ENCODE data around the gene ALKBH2. TPM values are rescaled to one million over a fixed set of nuclear protein-coding genes. Genes with fewer than 3 reads are reported as not detected.

The ALKBH2 gene
- total and polyA plus RNA-seq, 2 of the 8 experiments (the other 6 are each of a cell fraction or from before 2014, with no cell fraction given), result 19.1 to 22.5 TPM

- Histone ChIP-seq H2AK5ac (ENCODE audit: low read depth, low read length) (no peak overlapping the region), H3K9ac (replicated peaks in 1 of 4; ENCODE audit: extremely low read depth in 1 of 4, low read depth in 3 of 4, low read length in 3 of 4) (no peak overlapping the region), H3K79me1 (ENCODE audit: low read depth, low read length) (no peaks in the 10 kb centered on the region), H3K27me3 (replicated peaks in 1 of 4; ENCODE audit: control insufficient read depth in 3 of 4, extremely low read depth in 1 of 4, insufficient read depth in 3 of 4, low read length in 3 of 4) (no peaks in the 10 kb centered on the region; a peak in 1 of 7 replicates), H4K20me1 (replicated peaks in 1 of 2; ENCODE audit: control insufficient read depth in 1 of 2, insufficient read depth in 2 of 2, low read length in 2 of 2) (no peaks in the 10 kb centered on the region), H3K18ac (ENCODE audit: extremely low read depth, low read length) (no peak overlapping the region), H3K23ac (ENCODE audit: insufficient read length) (no peak overlapping the region), H2BK15ac (ENCODE audit: low read length) (no peak overlapping the region), H2AFZ (ENCODE audit: low read length) (no peak overlapping the region), H3K23me2 (ENCODE audit: low read depth, low read length) (no peaks in the 10 kb centered on the region), H2BK120ac (replicated peaks; ENCODE audit: low read depth, low read length) (no peak overlapping the region), H3K36me3 (ENCODE audit: control insufficient read depth in 2 of 4, insufficient read depth in 4 of 4, low read length in 3 of 4) (no peaks in the 10 kb centered on the region), H3K14ac (ENCODE audit: insufficient read length) (no peak overlapping the region), H2BK20ac (ENCODE audit: low read length) (no peak overlapping the region), H3K4me1 (replicated peaks in 1 of 4; ENCODE audit: control insufficient read depth in 3 of 4, insufficient read depth in 4 of 4, low read length in 3 of 4) (peaks cover 2 to 11% (median 5%) of the 10 kb centered on the region in 4 experiments; a peak in 4 of 7 replicates), H3K27ac (ENCODE audit: low read depth, low read length) (no peak overlapping the region), H3K4ac (replicated peaks; ENCODE audit: insufficient read length, low read depth, low read length) (no peak overlapping the region), H3K79me2 (ENCODE audit: control insufficient read depth in 1 of 2, insufficient read depth in 2 of 2, low read length in 2 of 2) (no peaks in the 10 kb centered on the region), H2BK12ac (ENCODE audit: low read depth, low read length) (no peak overlapping the region), H3K56ac (replicated peaks; ENCODE audit: insufficient read length, low read depth, low read length) (no peak overlapping the region), H4K5ac (ENCODE audit: insufficient read length, low read depth, low read length) (no peak overlapping the region), H3K9me3 (ENCODE audit: insufficient read depth in 2 of 2, low read depth in 1 of 2, low read length in 1 of 2) (no peaks in the 10 kb centered on the region), H4K8ac (ENCODE audit: extremely low read depth, insufficient read depth, low read length) (peak overlapping the region; percentile 28; the same call in 1 of the 2 replicates), H3K4me3 (ENCODE audit: extremely low read depth in 1 of 4, insufficient read depth in 2 of 4, low read depth in 3 of 4, low read length in 4 of 4) (no peak overlapping the region), H4K91ac (replicated peaks; ENCODE audit: insufficient read length, low read length) (no peak overlapping the region), H2BK5ac (ENCODE audit: low read depth, low read length) (no peak overlapping the region), H3K4me2 (ENCODE audit: insufficient read depth in 1 of 2, low read depth in 2 of 2, low read length in 2 of 2) (no peak overlapping the region)
- ChIA-PET POLR2A (ENCODE audit: partially characterized antibody) (interaction anchor here (0.8 to 1.3 kb wide), 2 partner anchors 9 to 17 kb away, joined by 3 to 6 read pairs; no protein-coding TSS in a partner anchor), CTCF (ENCODE audit: partially characterized antibody) (interaction anchor here (0.6 to 1.5 kb wide), 3 partner anchors 14 to 24 kb away, joined by 3 read pairs; no protein-coding TSS in a partner anchor)
- DNase-seq (ENCODE audit: low read depth in 1 of 2, low spot score in 2 of 2) (no peak), FAIRE-seq (no peak)
- no peak for TF ChIP-seq RBBP5 (IDR thresholded peaks at IDR 0.05; ENCODE audit: borderline replicate concordance, low read depth, low read length)
- no peak for TF ChIP-seq EGR1 (IDR thresholded peaks at IDR 0.05; ENCODE audit: borderline replicate concordance, low read depth, low read length)
- TF ChIP-seq SP1 (IDR thresholded peaks at IDR 0.05; ENCODE audit: low read depth, low read length), result no peak
- no peak for TF ChIP-seq ATF3 (IDR thresholded peaks at IDR 0.05; ENCODE audit: insufficient read depth, low read depth, low read length)
- no peak for TF ChIP-seq GABPA (IDR thresholded peaks at IDR 0.05; ENCODE audit: borderline replicate concordance, insufficient read depth, low read length)
- no peak for TF ChIP-seq FOSL1 (IDR thresholded peaks at IDR 0.05; ENCODE audit: insufficient read depth, low read depth, low read length)
- TF ChIP-seq CBX8 (IDR thresholded peaks at IDR 0.05; ENCODE audit: borderline replicate concordance, low read depth, low read length), result no peak
- WGBS, 2 experiments (ENCODE audit: extremely low coverage in 1 of 2, insufficient coverage in 1 of 2, insufficient read length in 1 of 2, insufficient replicate concordance in 2 of 2, low coverage in 1 of 2, low lambda C conversion rate in 2 of 2, missing lambda C conversion rate in 1 of 2), result 89% methylated on average over 12 of the region's 12 CpGs; no CpG with 5 or more reads in 1 of the 2 experiments
These were observed 23.3 kb upstream of the ALKBH2 start for GRCh38 chr12:109116611-109116949.

Measured in H1 (cell line).